GM18909 (cell line): Measurements from ENCODE around the gene PIH1D2.
"Not testable (repeated sequence)": the region's sequence is repeated elsewhere in the genome, so short reads cannot be mapped to it uniquely, and the experiment has no call there.

ENCODE experiments used
- ATAC-seq: cut with Tn5 transposase; IDR thresholded peaks from one replicate; pipeline ENCODE4 v1.9.1; 2021; ENCODE audit warnings: mild to moderate bottlenecking; ENCODE audit not compliant: unreplicated experiment, poor library complexity

PIH1D2 gene

GRCh38 chr11:112073941-112074811 lies at the start of gene PIH1D2, which contains the start of gene NKAPD1:
Gene PIH1D2 (minus strand): TSS chr11:112074017. CDS start chr11:112073174, 843 bp downstream.
Gene NKAPD1 (plus strand): TSS chr11:112074299. CDS start chr11:112075575, 1,276 bp downstream.
- peak; percentile 89 for ATAC-seq

GRCh38 chr11:112123129-112123528 lies 49.3 kb upstream of the PIH1D2 start:
- no peak for ATAC-seq

DNA sequence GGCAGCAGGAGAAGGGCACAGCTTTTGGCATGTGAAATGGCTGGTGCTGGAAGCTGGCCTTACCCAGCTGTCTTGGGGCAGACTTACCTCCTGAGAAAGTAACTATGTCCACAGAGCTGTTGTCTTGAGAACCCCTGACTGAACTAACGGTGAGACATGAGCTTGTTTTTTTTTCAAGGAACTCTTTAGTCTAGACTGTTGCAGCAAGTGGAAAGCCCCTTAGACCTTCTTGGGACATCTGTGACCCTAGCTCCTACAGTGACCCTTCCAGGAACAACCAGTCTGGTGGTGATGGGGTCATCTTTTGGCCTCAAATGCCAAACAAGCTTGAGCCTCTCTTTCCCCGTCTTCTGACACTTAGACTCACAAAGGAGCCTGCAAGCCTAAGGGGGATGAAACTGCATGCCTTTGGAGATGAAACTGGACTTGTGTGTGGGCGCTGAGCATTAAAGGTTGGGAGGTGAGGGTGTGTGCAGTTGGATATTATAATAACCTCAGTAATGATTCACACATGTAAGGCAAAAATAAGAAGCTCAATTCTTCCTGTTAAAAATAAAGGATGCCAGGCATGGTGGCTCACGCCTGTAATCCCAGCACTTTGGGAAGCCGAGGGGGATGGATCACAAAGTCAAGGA lies 48.3 kb upstream of the PIH1D2 start:
- no peak for ATAC-seq

DNA sequence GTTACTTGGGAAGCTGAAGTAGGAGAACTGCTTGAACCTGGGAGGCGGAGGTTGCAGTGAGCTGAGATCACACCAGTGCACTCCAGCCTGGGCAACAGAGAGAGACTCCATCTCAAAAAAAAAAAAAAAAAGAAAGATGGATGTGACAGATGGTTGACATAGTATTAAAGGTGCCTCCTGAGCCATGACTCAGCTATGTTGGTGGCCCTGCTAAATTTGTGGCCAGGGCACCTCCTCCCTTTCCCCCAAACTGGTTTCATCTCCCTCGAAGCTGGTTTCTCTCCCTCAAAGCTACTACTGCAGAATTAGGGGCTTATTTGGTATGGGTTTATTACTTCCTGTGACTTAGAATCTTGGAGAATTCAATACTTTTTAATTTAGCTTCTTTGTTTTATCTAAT lies 44.4 kb upstream of the PIH1D2 start:
- no peak for ATAC-seq

DNA sequence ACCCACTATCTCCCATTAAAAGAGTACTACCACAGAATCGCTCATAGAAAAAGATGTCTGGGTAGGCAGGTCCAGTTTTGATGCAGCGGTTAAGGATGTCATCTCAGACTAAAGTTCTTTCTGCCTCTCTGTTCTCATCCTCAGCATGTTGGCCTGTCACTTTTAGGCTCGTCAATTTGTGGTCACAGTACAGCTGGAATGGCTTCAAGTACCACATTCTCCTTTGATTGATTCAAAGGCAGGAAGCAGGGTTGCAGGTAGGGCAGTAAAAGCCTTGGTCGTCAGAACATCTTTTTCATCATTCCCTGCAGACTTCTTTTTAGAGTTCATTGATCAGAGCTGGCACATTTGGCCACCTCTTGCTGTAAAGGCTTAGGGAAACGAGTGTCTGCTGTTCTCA lies 41.6 kb upstream of the PIH1D2 start:
- ATAC-seq = no peak

DNA sequence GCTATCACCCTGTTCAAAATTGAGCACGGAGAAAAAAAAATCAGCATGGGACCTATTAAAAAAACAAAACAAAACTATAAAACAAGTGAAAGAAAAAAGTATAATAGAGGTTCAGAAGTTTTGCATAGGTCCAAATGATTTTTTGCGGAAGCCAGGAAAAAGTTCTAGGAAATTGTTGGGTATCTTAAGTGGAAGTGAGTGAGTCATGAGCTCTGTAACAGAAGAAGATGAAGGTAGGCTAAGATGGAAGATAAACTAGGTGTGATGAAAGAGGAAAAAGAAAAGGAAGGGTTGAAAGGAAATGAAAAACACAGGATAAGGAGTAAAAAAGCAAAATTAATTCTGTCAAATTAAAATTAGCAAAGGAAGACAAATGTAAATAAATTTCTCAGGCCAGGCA lies 40.6 kb upstream of the PIH1D2 start:
- ATAC-seq = no peak

- ATAC-seq = no peak
Observed at GRCh38 chr11:112113539-112114457, 40.0 kb upstream of the PIH1D2 start.

DNA sequence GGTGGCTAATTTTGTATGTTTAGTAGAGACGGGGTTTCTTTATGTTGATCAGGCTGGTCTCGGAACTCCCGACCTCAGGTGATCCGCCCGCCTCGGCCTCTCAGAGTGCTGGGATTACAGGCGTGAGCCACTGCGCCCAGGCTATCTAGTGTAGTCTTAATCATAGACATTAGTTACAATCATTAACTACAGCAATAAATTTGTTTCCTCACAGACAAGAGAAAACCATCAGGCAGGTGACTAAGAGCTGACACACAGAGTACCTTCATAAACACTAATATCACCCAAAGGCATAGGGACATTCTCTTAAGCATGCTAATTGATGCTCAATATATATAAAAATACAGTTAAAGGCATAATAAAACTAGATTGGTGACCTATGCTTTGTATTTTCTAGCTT lies 32.3 kb upstream of the PIH1D2 start:
- ATAC-seq = no peak

DNA sequence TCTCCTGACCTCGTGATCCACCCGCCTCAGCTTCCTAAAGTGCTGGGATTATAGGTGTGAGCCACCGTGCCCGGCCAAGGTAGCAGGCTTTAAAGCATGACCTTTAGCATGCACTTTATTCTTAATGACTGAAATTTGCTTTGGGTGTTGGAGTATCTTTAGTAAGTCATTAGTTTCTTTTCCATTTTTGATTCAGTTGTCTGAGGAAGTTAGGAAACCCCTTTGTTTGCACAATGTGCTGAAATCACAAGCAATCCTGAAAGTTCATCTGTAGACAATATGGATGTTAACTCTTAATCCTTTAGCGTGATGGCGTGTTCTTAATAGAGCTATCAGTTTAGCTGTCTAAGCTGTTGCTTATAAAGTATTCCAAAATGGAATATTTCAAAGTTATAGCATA lies 29.6 kb upstream of the PIH1D2 start:
- no peak for ATAC-seq

DNA sequence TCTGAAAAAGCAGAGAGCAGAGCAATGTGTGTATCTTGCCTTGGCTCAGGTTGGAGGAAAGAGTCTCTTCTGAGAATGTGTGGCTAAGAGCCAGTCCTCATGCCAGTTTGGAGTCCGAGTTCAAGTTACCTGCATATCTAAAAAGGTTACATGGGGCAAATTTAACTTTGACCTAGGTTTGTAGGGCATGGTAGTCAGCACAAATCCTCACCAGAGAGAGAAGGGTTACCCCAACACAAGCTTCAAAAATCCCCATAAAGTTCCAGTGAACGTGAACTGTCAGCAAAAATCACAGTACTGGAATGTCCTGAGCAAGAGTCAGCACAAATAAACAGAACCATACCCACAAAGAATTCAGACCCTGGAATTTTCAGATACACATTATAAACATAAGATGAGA lies 26.6 kb upstream of the PIH1D2 start:
- ATAC-seq = no peak

- ATAC-seq = no peak
Observed at GRCh38 chr11:112097734-112098528, 24.1 kb upstream of the PIH1D2 start.

DNA sequence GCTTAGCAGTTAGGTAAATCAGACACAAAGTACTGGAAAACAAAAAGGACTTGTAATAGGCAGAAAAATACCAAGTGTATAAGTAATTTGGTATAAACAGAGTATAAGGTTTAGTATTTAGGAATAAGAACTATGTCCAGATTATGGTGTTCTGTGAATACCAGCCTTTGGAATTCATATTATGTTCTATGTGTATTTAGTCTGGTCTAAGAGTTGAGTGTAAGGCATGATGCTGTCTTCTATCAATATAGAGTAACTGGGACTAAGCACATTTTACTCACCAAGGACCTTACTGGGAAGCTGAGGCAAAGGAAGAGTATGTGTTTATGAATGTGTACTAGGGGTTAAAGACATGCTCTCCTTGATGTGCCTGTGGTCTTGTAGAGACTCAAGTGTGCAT lies 22.4 kb upstream of the PIH1D2 start:
- no peak for ATAC-seq

DNA sequence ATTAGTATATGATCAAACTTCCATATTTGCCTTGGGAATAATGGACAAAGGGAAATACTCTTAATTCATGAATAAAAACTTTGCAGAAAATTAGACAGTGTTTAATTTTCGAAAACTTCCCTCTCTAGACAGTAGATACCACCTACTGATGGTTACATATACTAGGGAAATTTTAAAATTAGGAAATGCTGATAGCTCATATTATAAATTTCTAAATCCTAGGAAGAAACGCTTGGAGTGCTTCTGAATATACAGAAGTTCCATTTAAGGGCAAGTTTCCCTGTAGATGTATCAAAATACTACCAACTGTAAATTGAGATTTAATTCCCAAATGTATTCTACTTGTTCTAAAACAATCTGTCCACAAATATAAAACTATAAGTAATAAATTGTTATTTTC lies 21.5 kb upstream of the PIH1D2 start:
- not testable (repeated sequence) for ATAC-seq

DNA sequence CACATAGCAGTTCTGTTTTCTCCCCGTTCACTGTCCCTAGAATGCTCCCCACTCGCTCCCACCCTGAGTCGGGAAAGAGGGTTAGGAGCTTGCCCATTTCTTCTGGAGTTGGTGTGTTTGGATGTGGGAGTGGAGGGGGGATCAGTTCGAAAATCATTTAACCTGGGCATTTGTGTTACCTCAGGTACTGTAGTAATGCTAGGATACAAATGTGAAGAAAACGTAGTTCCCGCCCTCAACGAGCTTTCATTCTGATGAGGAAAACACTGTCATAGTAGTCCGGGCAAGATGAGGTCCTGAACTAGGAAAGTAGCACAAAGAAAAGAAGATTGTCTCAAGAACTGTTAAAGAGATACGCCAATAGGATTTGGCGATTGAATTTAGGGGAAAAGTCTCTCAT lies 13.4 kb upstream of the PIH1D2 start:
- no peak for ATAC-seq

DNA sequence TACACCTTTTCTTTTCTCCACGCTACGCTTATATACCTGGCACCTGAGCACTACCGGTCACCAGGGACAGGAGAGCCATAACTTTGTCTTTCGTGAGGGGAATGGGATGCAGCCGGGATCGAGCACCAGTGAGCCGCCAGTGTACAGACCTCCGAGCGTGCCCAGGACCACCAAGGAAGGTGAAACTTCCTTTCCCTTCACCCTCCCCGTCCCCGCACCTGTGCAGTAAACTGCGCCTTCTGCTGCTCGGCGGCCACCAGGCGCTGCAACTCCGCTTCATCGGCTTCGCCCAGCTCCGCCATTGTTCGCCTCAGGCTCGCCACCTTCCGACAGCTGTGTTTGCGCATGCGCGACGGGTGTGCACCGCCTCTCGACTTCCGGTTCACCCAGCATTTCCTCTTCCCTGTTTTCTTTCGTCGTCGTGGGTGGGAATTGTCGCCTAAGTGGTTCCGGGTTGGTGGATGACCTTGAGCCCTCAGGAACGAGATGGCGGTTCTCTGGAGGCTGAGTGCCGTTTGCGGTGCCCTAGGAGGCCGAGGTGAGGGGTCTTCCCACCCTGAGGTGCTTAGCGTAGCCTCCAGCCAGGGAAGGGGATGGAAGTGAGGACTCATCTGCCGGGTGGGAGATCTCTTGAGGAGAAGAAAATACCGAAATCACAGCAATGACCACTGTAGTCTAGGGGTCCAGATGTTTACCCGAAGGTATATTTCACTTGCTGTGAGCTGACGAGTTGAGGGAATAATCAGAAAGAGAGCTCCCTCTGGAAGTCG lies 12.8 kb upstream of the PIH1D2 start, which contains the start of the genes SDHD and TIMM8B:
TSS of gene SDHD (plus strand) at position 452 of the 770 bp plus-strand sequence. CDS start at position 487, 35 bp downstream.
TSS of gene TIMM8B (minus strand) at position 335 of the 770 bp plus-strand sequence. CDS start at position 302, 33 bp downstream.
- ATAC-seq = peak; percentile 89

DNA sequence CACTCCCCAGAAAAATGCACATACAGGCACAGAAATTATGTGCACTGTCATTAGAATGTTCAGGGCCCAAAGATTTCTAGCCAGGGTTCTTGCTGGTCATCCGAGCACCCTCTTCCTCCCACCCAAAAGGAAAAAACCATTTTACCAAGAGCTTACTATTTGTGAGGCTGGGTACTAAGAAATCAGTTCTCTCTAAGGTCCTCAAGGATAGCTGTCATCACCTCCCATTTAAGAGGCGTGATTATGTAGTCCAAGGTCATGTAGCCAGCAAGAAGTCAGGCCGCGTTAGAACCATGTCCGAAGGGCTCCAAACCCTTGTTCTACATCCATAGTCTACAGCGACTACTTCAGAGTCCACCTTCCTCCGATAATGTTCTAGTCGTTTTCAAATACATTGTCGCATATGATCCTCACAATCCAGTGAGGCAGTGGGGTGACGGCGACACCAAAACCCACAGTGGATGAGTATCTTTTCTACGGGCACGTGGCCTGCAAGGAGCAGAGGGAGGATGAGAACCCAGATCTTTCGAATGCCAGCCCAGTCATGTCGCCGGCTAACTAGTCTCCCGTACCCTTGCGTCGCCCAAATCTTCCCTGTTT lies 12.1 kb upstream of the PIH1D2 start:
- peak; percentile 39 for ATAC-seq

DNA sequence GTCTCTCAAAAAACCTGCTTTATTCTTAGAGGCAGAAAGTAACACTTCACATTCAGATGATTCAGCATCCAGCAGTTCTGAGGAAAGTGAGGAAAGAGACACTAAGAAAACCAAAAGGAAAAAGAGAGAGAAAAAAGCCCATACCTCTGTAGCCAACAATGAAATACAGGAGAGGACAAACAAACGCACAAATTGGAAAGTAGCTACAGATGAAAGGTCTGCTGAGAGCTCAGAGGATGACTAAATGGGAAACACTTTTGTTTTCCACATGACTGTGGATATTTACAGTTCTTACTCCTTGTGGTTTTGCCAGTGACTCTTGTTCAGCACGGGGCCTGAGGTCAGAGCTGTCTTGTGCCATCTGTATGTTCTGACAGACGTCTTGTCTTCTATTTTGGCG lies 8.9 kb upstream of the PIH1D2 start:
- ATAC-seq = no peak

- no peak for ATAC-seq
Observed at GRCh38 chr11:112062923-112063322, 10.9 kb downstream of the PIH1D2 start.
